H54 (cell line): Measurements from ENCODE around the gene KCNQ2.

Experiments used
- DNase-seq: peaks from one replicate; pipeline ENCODE4 v3.0.0; 2011; ENCODE audit warnings: low spot score, mixed read lengths; ENCODE audit not compliant: insufficient read length
- FAIRE-seq: peaks from 3 replicates; lab custom pipeline; 2011; peaks lifted over from hg19 to GRCh38; lab: Jason Lieb, UNC
- POLR2A ChIP-seq: IDR thresholded peaks from 2 replicates; pipeline ENCODE4 v1.6.1; 2011; ENCODE audit warnings: low read depth, mild to moderate bottlenecking, low read length

Gene KCNQ2

GRCh38 chr20:63428906-63429575 lies 43.4 kb downstream of the KCNQ2 start:
- TF ChIP-seq POLR2A = no peak
- FAIRE-seq (no peak), DNase-seq (no peak)

- DNase-seq = no peak
- TF ChIP-seq POLR2A = no peak
- no peak for FAIRE-seq
Observed at GRCh38 chr20:63427724-63428330, 44.6 kb downstream of the KCNQ2 start.

GRCh38 chr20:63427206-63427605 lies 45.2 kb downstream of the KCNQ2 start:
- no peak for FAIRE-seq
- TF ChIP-seq POLR2A = no peak

GRCh38 chr20:63425846-63426485 lies 46.5 kb downstream of the KCNQ2 start:
- TF ChIP-seq POLR2A = no peak
- DNase-seq (no peak), FAIRE-seq (no peak)

More at GRCh38 chr20:63427206-63427605, 45.2 kb downstream of the KCNQ2 start:
- DNase-seq = no peak

GRCh38 chr20:63424613-63425012 lies 47.8 kb downstream of the KCNQ2 start:
- FAIRE-seq (no peak), DNase-seq (no peak)
- no peak for TF ChIP-seq POLR2A

- FAIRE-seq (no peak), DNase-seq (no peak)
- no peak for TF ChIP-seq POLR2A
Observed at GRCh38 chr20:63423751-63424150, 48.7 kb downstream of the KCNQ2 start.

- TF ChIP-seq POLR2A = no peak
- FAIRE-seq = no peak
- no peak for DNase-seq
Observed at GRCh38 chr20:63422653-63423052, 49.8 kb downstream of the KCNQ2 start.

GRCh38 chr20:63421913-63422312 lies 50.5 kb downstream of the KCNQ2 start:
- FAIRE-seq (no peak), DNase-seq (no peak)
- TF ChIP-seq POLR2A = no peak

GRCh38 chr20:63421094-63421692 lies 51.3 kb downstream of the KCNQ2 start:
- no peak for DNase-seq
- FAIRE-seq = no peak
- TF ChIP-seq POLR2A = no peak

GRCh38 chr20:63420359-63421093 lies 51.9 kb downstream of the KCNQ2 start:
- no peak for TF ChIP-seq POLR2A
- DNase-seq (no peak), FAIRE-seq (no peak)

GRCh38 chr20:63419299-63419698 lies 53.2 kb downstream of the KCNQ2 start:
- FAIRE-seq (no peak), DNase-seq (no peak)
- no peak for TF ChIP-seq POLR2A

- no peak for TF ChIP-seq POLR2A
- FAIRE-seq (no peak), DNase-seq (no peak)
Observed at GRCh38 chr20:63418617-63419016, 53.8 kb downstream of the KCNQ2 start.

- FAIRE-seq (no peak), DNase-seq (no peak)
- no peak for TF ChIP-seq POLR2A
Observed at GRCh38 chr20:63417738-63418120, 54.7 kb downstream of the KCNQ2 start.

- TF ChIP-seq POLR2A = no peak
- FAIRE-seq (no peak), DNase-seq (no peak)
Observed at GRCh38 chr20:63417097-63417737, 55.2 kb downstream of the KCNQ2 start.
